Right lobe of liver (tissue), 4 donors: Measurements from ENCODE around the gene PRDM2.

Experiments used
- CTCF ChIP-seq, 4 donors: fragments of 200-600 bp in 3 of 4; fragments of 450-650 bp in 1 of 4; IDR thresholded peaks; one replicate each; pipeline versions ENCODE4 v1.5.1 to v1.8.0; 2016 to 2022; ENCODE audit warnings: antibody characterized with exemption in 4 of 4, mild to moderate bottlenecking in 2 of 4
- POLR2A ChIP-seq: fragments of 450-650 bp; IDR thresholded peaks from one replicate; pipeline ENCODE4 v1.6.1; 2017; ENCODE audit warnings: antibody characterized with exemption, mild to moderate bottlenecking
- donor health status: DM: no; HTN: no; CAD: no.
- donor health status: DM: no; HTN: no; CAD: no.
- donor health status: DM: no; HTN: yes; CAD: no.

DNA sequence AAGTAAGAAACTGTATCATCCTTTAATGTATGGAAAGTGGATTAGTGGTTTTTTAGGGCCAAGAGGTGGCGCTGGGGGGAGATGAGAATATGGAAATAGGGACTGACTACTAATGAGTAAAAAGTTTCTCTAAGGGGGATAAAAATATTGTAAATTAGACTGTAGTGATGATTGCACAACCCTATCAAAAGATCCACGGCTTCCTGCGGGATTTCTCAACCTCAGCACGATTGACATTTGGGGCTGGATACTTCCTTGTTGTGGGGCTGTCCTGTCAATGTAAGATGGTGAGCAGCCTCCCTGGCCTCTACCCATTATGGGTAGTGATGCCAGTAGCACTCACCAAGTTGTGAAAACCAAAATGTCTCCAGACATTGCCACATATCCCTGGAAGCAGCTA is 36.0 kb upstream of the PRDM2 start:
- TF ChIP-seq POLR2A (no peak), CTCF (IDR thresholded peaks at IDR 0.05) (no peak)
